ENCODE data around the gene ERCC5. TPM values are rescaled to one million over a fixed set of nuclear protein-coding genes. Genes with fewer than 3 reads are reported as not detected.

The ERCC5 gene
- total and polyA plus RNA-seq, 3 donors from 2014 or later, result 43.9 to 54.9 (median 49.9) TPM

- no peak overlapping the region for H3K4me3 ChIP-seq
- no peaks in the 10 kb centered on the region for H3K36me3 ChIP-seq (ENCODE audit: low read depth, missing control alignments)
- no peaks in the 10 kb centered on the region for H3K4me1 ChIP-seq
- TF ChIP-seq CTCF (IDR thresholded peaks at IDR 0.05), result no peak
- TF ChIP-seq POLR2A (IDR thresholded peaks at IDR 0.05), result no peak
- no peak overlapping the region for H3K27ac ChIP-seq
- no peaks in the 10 kb centered on the region for H3K27me3 ChIP-seq
- WGBS, 2 donors, result 56 to 62% methylated on average over 6 of the region's 6 CpGs
- DNase-seq, result no peak
- intact Hi-C loops (cut with DNase I; ENCODE audit: low total_unique reads), result no loop called here
- H3K9me3 ChIP-seq, result no peaks in the 10 kb centered on the region
These were observed 10.7 kb downstream of the ERCC5 start for GRCh38 chr13:102856557-102856956.

DNA sequence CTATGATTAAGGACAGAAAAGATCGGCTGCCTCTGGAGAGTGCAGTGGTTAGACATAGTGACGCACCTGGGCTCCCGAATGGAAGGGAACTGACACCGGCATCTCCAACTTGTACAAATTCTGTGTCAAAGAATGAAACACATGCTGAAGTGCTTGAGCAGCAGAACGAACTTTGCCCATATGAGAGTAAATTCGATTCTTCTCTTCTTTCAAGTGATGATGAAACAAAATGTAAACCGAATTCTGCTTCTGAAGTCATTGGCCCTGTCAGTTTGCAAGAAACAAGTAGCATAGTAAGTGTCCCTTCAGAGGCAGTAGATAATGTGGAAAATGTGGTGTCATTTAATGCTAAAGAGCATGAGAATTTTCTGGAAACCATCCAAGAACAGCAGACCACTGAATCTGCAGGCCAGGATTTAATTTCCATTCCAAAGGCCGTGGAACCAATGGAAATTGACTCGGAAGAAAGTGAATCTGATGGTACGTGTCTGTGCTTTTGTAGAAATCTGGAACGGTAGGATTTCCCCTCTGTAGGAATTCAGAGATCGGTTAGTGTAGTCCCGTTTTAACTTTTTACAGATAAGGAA lies 16.9 kb downstream of the ERCC5 start:
- intact Hi-C loops (cut with DNase I; ENCODE audit: low total_unique reads), result no loop called here
- WGBS, 2 donors, result 92 to 94% methylated on average over 13 of the region's 13 CpGs
- H3K36me3 ChIP-seq (ENCODE audit: low read depth, missing control alignments), result no peaks in the 10 kb centered on the region
- H3K4me1 ChIP-seq, result no peaks in the 10 kb centered on the region
- TF ChIP-seq CTCF (IDR thresholded peaks at IDR 0.05) (no peak), POLR2A (IDR thresholded peaks at IDR 0.05) (no peak)
- H3K9me3 ChIP-seq, result no peaks in the 10 kb centered on the region
- no peaks in the 10 kb centered on the region for H3K27me3 ChIP-seq
- DNase-seq, result no peak
- H3K27ac ChIP-seq, result no peak overlapping the region
- no peak overlapping the region for H3K4me3 ChIP-seq

DNA sequence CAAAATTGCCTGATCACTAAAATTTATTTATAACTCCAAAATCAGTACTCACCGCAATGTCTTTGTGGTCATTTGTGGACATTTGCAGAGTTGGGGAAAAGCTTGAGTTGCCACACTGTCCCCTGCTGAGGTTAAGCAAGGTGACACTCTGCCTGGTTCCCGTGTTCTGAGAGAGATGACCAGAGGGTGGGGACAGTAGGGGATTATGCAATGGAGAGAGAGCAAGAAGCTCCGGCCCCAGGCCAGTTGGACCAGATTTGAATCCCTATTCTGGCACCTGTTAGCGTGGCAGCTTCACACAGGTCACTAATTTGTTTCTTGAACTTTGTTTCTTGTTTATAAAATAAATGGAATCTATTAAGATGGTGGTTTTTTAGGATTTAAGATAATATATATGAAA lies 17.8 kb downstream of the ERCC5 start:
- 77 to 85% methylated on average over 4 of the region's 4 CpGs for WGBS, 2 donors

GRCh38 chr13:102868366-102868936 lies 22.6 kb downstream of the ERCC5 start:
- no peaks in the 10 kb centered on the region for H3K27me3 ChIP-seq
- no peak overlapping the region for H3K27ac ChIP-seq

More for the DNA sequence above, 17.8 kb downstream of the ERCC5 start:
- no peak for DNase-seq
- H3K36me3 ChIP-seq (ENCODE audit: low read depth, missing control alignments), result no peaks in the 10 kb centered on the region
- TF ChIP-seq CTCF (IDR thresholded peaks at IDR 0.05) (no peak), POLR2A (IDR thresholded peaks at IDR 0.05) (no peak)
- no peaks in the 10 kb centered on the region for H3K4me1 ChIP-seq
- intact Hi-C loops (cut with DNase I; ENCODE audit: low total_unique reads), result no loop called here
- H3K4me3 ChIP-seq, result no peak overlapping the region
- H3K9me3 ChIP-seq, result no peaks in the 10 kb centered on the region
- no peak overlapping the region for H3K27ac ChIP-seq
- no peaks in the 10 kb centered on the region for H3K27me3 ChIP-seq

More at GRCh38 chr13:102868366-102868936, 22.6 kb downstream of the ERCC5 start:
- intact Hi-C loops (cut with DNase I; ENCODE audit: low total_unique reads), result no loop called here
- WGBS, 2 donors, result 81 to 95% methylated on average over 5 of the region's 5 CpGs
- TF ChIP-seq POLR2A (IDR thresholded peaks at IDR 0.05) (no peak), CTCF (IDR thresholded peaks at IDR 0.05) (no peak)
- no peaks in the 10 kb centered on the region for H3K9me3 ChIP-seq
- no peaks in the 10 kb centered on the region for H3K36me3 ChIP-seq (ENCODE audit: low read depth, missing control alignments)
- no peak overlapping the region for H3K4me3 ChIP-seq
- no peak for DNase-seq
- H3K4me1 ChIP-seq, result no peaks in the 10 kb centered on the region
